HG03571 (cell line): ENCODE data around the gene MYLK2.

Experiments used
- ATAC-seq: cut with Tn5 transposase; IDR thresholded peaks from one replicate; pipeline ENCODE4 v1.9.1; 2021; ENCODE audit not compliant: unreplicated experiment

MYLK2 gene

GRCh38 chr20:31851240-31851955, 32.2 kb downstream of the MYLK2 start:
- ATAC-seq, result no peak

DNA sequence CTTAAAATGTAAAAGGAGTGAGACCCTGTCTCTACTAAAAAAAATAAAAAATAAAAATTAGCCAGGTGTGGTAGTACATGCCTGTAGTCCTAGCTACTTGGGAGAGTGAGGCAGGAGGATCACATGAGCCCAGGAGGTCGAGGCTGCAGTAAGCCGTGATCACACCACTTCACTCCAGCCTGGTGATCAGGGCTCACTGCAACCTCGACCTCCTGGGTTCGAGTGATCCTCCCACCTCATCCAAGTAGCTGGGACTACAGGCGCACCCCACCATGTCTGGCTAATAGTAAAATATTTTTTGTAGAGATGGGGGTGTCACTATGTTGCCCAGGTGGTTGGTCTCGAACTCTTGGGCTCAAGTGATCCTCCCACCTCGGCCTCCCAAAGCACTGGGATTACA, 34.3 kb downstream of the MYLK2 start:
- ATAC-seq, result no peak

- no peak for ATAC-seq
Observed at GRCh38 chr20:31856516-31856915, 37.4 kb downstream of the MYLK2 start.

- ATAC-seq, result peak; percentile 65
Observed at GRCh38 chr20:31857861-31858759, 39.0 kb downstream of the MYLK2 start.

- ATAC-seq, result no peak
Observed at GRCh38 chr20:31858760-31859083, 39.6 kb downstream of the MYLK2 start.

DNA sequence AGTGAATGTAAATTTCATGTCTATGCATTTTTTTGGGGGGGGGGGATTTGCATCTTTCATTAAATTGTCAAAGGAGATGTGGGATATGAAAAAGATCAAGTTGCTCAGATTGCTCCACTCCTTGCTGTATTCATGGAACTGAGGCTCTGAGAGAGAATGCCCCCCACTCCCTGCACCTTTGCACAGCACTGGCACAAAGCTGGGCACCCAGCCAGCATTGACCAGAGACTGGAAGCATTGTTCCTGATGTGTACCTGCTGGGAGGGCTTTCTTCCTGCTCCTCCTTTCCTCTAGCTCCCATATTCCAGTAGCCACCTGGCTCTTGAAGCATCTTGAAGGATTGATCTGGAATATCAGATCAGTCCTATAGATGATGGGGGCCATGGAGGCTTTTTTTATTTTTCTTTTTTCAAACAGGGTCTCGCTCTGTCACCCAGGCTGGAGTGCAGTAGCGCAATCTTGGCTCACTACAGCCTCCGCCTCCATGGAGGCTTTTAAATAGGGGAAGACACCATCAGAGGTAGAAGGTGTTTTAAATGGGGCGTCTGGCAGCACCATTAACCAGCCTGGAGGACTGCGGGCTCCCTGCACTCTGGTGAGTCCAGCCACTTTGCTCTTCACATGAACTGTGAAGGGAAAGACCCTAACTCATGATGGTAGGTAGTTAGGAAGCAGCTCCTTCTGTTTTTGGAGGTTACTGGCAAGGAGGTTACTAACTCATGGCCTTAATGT, 40.3 kb downstream of the MYLK2 start:
- no peak for ATAC-seq

- ATAC-seq, result no peak
Observed at GRCh38 chr20:31859998-31860380, 40.8 kb downstream of the MYLK2 start.

GRCh38 chr20:31860390-31861134, 41.4 kb downstream of the MYLK2 start:
- ATAC-seq, result no peak

DNA sequence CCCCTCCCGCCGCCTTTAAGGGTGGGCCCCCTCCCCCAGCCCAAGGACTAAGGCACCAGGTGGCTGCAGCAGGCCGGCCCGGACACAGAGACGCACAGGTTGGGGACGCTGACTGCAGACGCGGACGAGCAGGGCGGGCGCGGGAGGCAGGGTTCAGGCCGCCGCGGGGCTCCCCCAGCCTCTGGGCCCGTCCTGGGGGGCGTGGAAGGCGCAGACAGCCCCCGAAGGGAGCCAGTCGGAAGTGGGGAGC, 41.9 kb downstream of the MYLK2 start:
- no peak for ATAC-seq

GRCh38 chr20:31861385-31862156, 42.4 kb downstream of the MYLK2 start:
- no peak for ATAC-seq

DNA sequence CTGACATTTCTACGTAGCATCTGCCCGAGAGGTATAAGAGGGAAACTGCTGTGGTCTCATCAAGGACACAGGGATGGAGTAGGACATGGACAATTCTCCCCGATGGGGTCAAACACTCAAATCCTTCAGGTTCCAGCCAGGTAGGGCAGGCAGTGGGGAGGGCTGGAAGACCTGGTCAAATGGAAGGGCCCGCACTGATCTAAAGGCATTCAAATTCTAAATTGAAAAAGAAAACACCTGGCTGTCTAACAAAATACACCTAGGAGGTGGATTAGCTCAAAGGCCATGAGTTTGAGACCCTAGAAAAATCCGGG, 43.0 kb downstream of the MYLK2 start:
- no peak for ATAC-seq

- ATAC-seq, result no peak
Observed at GRCh38 chr20:31862506-31862905, 43.4 kb downstream of the MYLK2 start.

DNA sequence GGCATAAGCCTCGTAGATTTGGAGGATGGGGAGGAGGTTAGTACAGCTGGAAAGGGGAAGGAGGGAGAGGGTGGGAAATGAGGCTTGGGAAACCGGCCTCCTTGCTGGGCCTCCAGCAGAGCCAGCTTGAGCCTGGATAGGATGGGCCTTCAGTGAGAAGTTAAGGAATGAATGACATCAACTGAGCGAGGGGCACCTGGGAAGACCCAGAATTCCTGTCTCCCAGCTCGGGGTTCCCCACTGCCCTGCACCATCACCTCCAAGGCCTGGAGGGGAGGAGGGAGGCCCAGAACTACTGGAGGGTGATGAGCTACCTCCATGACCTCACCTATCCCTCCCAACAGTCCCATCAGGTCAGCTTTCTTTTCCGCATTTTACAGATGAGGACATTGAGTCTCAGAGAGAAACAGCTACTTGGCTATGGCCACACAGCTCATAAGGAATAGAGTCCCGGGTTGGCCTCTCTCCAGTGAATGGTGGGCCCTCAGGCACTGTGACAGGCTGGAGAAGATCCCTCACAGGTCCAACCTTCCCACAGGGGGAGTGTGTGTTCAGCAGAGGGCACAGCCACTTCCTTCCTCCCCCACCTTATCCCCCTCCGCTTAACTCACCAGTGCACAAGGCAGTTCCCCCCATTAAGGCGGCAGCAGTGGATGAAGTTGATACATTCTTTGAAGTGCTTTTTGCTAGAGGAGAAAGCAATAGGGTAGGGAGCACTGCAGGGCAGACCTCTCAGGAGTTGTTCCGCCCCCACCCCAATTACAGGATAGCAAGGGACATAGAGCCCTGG, 44.3 kb downstream of the MYLK2 start:
- no peak for ATAC-seq

- ATAC-seq, result no peak
Observed at GRCh38 chr20:31864521-31865400, 45.6 kb downstream of the MYLK2 start.

DNA sequence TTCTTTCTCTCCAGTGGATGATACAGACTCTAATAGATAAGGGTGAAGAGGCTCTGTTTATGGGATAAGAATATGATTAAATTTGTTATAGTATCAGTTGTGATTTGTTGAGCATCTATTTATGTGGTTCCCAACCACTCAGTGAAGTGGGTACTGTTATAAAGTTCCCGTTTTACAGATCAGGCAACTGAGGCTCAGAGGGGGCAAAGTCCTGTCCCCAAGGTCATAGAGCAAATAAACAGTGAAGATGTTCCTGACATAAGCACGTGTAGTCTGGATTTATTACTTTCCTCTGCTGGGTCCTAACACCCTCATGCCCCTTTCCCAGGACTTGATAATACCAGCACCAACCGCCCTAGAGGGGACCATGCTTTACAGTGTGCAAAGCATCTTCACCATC, 47.1 kb downstream of the MYLK2 start:
- no peak for ATAC-seq

GRCh38 chr20:31868853-31869672, 49.9 kb downstream of the MYLK2 start:
- no peak for ATAC-seq

DNA sequence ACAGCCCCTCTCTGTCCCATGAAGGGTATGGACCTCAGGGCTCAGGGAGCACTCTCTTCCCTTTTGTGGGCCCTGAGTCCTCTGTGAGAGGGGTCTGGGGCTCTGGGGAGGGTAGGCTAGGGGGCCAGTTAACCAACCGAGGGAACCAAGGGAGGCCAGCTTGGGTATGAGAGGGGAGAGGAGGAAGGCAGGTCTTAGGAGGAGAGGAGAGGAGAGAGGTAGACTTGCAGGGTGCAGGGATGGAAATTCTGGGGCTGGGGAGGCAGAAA, 50.5 kb downstream of the MYLK2 start:
- no peak for ATAC-seq

GRCh38 chr20:31869942-31870725, 51.0 kb downstream of the MYLK2 start, which contains the start of the genes DUSP15 and TTLL9:
TSS of gene DUSP15 (minus strand) at chr20:31870527. CDS start at chr20:31870337, 190 bp downstream.
TSS of gene TTLL9 (plus strand) at chr20:31870634. CDS start at chr20:31871127, 493 bp downstream.
- ATAC-seq, result no peak
